ENCODE results near the gene SFMBT2. TPM values are rescaled to one million over a fixed set of nuclear protein-coding genes. Genes with fewer than 3 reads are reported as not detected.

Gene SFMBT2
- total RNA-seq, 1 experiment from 2014 or later, result 0.02 TPM

DNA sequence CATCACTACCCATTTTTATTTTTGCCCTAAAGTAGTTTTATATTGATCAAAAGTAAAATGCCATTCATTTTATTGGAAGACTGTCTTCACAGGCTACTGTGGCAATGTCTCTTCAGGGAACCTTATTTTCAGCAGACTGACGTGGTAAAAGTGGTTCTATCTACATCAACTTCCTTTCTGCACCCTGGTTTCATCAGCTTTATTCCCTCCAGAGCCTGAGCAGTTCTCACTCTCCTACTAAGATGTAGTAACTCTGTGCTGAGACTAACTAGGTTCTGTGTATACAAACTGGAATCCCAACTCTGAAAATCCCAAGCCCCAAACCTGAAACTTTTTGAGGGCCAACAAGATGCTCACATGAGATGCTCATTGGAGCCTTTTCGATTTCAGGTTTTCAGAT lies 155.3 kb downstream of the SFMBT2 start:
- ChIA-PET CTCF (no interaction called here), RAD21 (ENCODE audit: low non-redundant PET in 1 of 2, low total read pairs in 2 of 2, uncharacterized antibody in 2 of 2, unreplicated experiment in 2 of 2) (no interaction called here), POLR2A (no interaction called here)
- intact Hi-C loops (cut with micrococcal nuclease), result no loop called here
- H3K27me3 ChIP-seq (ENCODE audit: insufficient read depth, low read length), result peaks cover 17% of the 10 kb centered on the region; the same call in 1 of the 2 replicates
- no peaks in the 10 kb centered on the region; a peak in 1 of 4 replicates for H3K4me1 ChIP-seq (ENCODE audit: control insufficient read depth in 1 of 2, insufficient read depth in 2 of 2, low read length in 2 of 2)
- H3K9me3 ChIP-seq (ENCODE audit: control insufficient read depth in 1 of 2, insufficient read depth in 1 of 2, low read depth in 1 of 2, low read length in 2 of 2), result no peaks in the 10 kb centered on the region; a peak in 1 of 4 replicates
- no peak overlapping the region for H3K4me3 ChIP-seq (replicated peaks in 1 of 2; ENCODE audit: low read depth in 1 of 2, low read length in 2 of 2)
- TF ChIP-seq EZH2 (IDR thresholded peaks at IDR 0.05), result no peak
- TF ChIP-seq SP1 (IDR thresholded peaks at IDR 0.05; ENCODE audit: low read depth), result no peak
- TF ChIP-seq EGR1 (IDR thresholded peaks at IDR 0.05; ENCODE audit: low read depth), result no peak
- TF ChIP-seq SIN3A (IDR thresholded peaks at IDR 0.05; ENCODE audit: low read depth), result no peak
- TF ChIP-seq CEBPB (IDR thresholded peaks at IDR 0.05; ENCODE audit: low read depth), result no peak
- no peak for TF ChIP-seq EZH2phosphoT487 (IDR thresholded peaks at IDR 0.05; ENCODE audit: borderline replicate concordance)
- TF ChIP-seq RAD21 (IDR thresholded peaks at IDR 0.05; ENCODE audit: low read depth), result no peak
- no peak for TF ChIP-seq YY1 (IDR thresholded peaks at IDR 0.05; ENCODE audit: extremely low read depth, insufficient replicate concordance, low read depth, low read length)
- no peak for TF ChIP-seq POLR2A (IDR thresholded peaks at IDR 0.05; ENCODE audit: borderline replicate concordance, extremely low read depth, insufficient read depth, insufficient read length)
- no peak for TF ChIP-seq SRF (IDR thresholded peaks at IDR 0.05; ENCODE audit: low read depth)
- TF ChIP-seq TCF7L2 (IDR thresholded peaks at IDR 0.05; ENCODE audit: borderline replicate concordance, extremely low read depth, insufficient read depth, insufficient read length), result no peak
- TF ChIP-seq, protein P1, sequence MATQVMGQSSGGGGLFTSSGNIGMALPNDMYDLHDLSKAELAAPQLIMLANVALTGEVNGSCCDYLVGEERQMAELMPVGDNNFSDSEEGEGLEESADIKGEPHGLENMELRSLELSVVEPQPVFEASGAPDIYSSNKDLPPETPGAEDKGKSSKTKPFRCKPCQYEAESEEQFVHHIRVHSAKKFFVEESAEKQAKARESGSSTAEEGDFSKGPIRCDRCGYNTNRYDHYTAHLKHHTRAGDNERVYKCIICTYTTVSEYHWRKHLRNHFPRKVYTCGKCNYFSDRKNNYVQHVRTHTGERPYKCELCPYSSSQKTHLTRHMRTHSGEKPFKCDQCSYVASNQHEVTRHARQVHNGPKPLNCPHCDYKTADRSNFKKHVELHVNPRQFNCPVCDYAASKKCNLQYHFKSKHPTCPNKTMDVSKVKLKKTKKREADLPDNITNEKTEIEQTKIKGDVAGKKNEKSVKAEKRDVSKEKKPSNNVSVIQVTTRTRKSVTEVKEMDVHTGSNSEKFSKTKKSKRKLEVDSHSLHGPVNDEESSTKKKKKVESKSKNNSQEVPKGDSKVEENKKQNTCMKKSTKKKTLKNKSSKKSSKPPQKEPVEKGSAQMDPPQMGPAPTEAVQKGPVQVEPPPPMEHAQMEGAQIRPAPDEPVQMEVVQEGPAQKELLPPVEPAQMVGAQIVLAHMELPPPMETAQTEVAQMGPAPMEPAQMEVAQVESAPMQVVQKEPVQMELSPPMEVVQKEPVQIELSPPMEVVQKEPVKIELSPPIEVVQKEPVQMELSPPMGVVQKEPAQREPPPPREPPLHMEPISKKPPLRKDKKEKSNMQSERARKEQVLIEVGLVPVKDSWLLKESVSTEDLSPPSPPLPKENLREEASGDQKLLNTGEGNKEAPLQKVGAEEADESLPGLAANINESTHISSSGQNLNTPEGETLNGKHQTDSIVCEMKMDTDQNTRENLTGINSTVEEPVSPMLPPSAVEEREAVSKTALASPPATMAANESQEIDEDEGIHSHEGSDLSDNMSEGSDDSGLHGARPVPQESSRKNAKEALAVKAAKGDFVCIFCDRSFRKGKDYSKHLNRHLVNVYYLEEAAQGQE (IDR thresholded peaks at IDR 0.05; ENCODE audit: low read depth), result no peak
- no peak for TF ChIP-seq CBX3 (IDR thresholded peaks at IDR 0.05; ENCODE audit: low read depth)
- H3K9me2 ChIP-seq (ENCODE audit: insufficient read depth), result no peaks in the 10 kb centered on the region
- no peak for ATAC-seq
- H3K27ac ChIP-seq (ENCODE audit: low read depth, low read length), result no peak overlapping the region
- no peak overlapping the region for H3K9ac ChIP-seq (ENCODE audit: low read length)
- no peak overlapping the region for H3K4me2 ChIP-seq (ENCODE audit: low read length)
- DNase-seq (ENCODE audit: low read depth, low spot score), result no peak
- H3K36me3 ChIP-seq (ENCODE audit: control insufficient read depth in 1 of 2, insufficient read depth in 2 of 2, low read length in 2 of 2), result no peaks in the 10 kb centered on the region
- no TSS peak for BruUV-seq (replicated peaks)
- no peak overlapping the region for H2AFZ ChIP-seq (ENCODE audit: low read depth, low read length, poor library complexity, severe bottlenecking)
- no peaks in the 10 kb centered on the region for H3K79me2 ChIP-seq (ENCODE audit: insufficient read depth, low read length)
- no peaks in the 10 kb centered on the region for H4K20me1 ChIP-seq (ENCODE audit: insufficient read depth)

Data from HCT116 (cell line).